SKM-1 treated with dmso at 0.1 percent for 144 hours (cell line): ENCODE results near the gene GTF3C1.
"Not testable (repeated sequence)": the region's sequence is repeated elsewhere in the genome, so short reads cannot be mapped to it uniquely, and the experiment has no call there.

Experiments
- DNase-seq: peaks from one replicate; lab custom pipeline; 2025; ENCODE audit not compliant: unreplicated experiment; lab: John Stamatoyannopoulos, UW

Gene GTF3C1

DNA sequence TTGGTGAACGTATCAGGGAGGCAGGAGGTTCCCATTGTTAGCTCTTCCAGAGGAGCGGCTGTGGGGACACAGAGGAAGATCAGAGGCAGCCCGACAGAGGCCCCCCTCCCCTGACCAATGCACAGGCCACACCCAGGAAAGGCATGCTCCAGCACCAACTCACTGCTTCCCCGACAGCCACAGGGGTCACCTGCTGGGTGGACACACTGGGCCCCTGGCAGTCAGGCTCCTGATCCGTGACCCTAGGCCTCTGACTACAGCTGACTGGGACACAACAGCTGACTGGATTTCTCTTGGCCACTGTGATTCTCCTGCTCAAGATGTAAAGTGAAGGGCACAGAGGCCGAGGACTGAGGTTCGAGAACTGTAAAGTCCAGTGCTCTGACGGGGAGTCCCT is 84.2 kb downstream of the GTF3C1 start:
- DNase-seq = no peak

DNA sequence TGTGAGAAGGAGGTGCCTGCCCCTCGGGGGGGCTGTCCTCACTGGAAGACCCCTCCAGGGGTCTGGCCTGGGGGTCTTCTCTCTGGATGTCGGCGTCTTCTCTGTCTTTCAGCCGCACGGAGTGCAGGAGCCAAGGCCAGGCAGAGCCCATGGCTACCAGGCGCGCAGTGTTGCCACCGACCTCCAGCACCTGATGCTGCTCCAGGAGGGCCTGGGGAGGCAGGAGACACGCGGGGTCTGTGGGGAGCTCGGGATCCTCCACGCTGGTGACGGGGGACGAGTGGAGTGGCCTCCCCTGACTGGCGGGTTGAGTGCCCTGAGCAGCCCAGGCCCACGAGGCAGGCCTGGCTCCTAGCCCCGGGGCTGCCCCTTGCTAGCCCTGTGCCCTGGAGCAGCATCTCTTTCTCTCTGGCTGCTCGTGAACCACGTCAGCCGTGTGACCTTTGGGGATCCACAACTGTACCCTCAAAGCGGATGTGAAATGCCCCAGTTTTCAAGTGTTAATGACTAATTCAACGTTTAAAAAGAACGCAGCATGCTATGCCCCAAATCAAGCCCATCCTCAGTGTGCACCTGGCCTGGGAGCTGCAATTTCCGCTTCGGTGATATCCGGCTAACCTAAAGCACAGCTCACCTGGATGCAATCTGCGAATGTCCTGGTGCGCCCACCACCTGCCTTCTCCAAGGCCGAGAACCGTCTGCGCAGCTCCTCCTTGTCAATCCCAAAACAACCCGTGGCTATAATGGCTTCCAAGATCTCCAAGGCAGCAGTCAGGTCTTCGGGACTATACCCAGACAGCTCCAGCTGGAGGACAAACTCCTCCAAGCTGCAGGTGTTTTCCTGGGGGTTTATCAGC is 84.9 kb downstream of the GTF3C1 start:
- no peak for DNase-seq

DNA sequence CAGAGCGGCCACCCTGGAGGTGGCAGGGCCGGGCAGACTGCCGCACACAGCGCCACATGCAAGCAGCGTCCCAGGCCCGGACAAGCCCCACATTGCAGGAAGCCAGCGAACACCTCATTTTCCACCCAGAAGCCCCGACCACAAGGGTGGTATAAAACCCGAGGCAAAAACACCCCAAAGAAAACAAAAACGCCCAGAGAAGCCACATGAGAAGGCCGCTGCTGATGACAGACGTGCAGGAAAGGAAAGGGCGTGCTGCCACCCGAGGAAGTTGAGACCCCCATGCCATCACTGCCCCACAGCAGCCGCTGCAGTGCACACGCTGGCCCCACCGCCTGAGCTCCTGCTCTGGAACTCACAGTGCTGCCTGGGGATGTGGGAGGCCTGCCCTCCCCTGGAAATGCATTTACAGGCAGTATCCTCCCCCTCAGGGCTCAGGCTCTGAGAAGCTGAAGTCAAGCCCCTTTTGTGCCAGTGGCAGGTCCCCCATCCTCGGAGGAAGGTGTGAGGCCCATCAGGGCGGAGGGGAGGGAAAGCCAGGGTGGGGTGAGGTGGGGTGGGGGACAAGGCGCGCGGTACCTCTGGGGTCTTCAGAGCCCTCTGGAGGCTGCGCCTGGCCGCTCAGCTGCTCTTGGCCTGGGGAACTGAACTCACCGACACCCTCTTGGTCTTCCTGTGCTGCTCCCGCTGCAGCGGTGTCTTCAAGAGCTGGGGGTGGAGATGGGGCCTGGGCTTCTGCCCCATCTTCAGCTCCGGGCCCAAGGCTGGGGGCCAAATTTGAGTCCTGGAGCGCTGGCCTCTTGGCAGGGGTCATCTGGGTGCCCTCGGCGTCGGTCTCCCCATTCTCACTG is 85.7 kb downstream of the GTF3C1 start:
- no peak for DNase-seq

DNA sequence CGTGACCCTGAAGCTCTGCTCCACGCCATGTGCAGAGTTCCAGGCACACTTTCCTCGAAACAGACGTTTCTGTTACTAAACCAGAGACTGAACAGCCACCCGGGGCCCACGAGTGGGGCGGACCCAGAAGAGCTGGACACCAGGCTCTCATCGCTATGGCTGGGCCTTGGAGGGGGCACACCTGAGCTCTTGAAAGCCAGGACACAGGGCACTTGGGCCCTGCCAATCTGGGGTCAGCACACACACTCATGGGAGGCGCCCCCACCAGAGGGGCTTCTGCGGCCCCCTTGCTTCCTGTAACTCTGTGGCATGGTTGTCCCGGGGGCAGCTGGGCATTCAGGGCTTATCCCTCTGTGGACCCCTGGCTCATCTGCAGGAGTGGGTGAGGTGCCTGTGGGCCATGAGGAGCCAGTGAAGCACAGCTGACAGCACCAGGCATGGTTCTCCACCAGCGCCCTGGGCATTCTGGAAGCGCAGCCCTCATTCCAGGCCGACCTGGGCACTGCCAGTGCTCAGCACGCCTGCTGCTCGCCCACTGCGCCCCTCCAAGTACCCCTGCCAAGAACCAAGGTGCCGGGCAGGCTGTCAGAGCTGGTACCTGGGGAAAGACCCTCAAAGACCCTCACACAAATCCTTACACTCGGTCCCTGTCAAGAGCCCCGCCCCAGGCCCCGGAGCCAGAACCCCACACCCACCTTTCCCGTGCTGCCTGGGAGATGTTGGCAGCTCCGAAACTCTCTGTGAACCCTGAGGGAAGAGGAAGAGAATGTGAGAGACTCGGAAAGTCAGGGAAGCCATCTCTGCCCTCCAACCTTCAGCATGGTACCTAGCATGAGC is 86.6 kb downstream of the GTF3C1 start:
- no peak for DNase-seq

DNA sequence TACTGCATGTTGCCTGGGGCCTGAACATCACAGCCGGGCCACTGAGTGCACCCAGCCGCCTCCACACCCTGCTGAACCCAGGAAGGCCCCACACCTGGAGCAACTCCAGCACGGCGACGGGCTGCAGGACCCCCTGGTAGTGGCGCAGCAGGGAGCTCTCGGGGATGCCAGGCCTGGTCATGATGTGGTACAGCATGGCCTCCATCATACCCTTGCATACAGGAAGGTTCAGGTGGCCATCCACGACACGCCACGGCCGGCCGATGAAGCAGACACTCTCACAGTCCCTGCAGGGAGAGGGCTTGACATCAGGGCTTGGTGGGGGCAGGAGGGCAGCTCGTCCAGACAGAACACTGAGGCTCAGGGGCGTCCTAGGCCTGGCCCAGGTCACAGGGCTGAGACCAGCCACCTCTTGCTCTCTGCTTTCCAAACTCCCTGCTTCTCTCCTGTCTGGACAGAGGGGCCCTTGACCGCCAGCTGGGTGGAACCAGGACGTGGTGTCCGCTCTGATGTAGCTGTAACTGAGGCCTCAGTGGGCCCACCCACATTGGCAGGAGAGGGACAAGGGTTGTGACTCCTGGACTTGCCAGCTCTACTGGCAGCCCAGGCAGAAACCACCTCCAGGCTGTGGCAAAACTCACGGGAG is 87.4 kb downstream of the GTF3C1 start:
- no peak for DNase-seq

DNA sequence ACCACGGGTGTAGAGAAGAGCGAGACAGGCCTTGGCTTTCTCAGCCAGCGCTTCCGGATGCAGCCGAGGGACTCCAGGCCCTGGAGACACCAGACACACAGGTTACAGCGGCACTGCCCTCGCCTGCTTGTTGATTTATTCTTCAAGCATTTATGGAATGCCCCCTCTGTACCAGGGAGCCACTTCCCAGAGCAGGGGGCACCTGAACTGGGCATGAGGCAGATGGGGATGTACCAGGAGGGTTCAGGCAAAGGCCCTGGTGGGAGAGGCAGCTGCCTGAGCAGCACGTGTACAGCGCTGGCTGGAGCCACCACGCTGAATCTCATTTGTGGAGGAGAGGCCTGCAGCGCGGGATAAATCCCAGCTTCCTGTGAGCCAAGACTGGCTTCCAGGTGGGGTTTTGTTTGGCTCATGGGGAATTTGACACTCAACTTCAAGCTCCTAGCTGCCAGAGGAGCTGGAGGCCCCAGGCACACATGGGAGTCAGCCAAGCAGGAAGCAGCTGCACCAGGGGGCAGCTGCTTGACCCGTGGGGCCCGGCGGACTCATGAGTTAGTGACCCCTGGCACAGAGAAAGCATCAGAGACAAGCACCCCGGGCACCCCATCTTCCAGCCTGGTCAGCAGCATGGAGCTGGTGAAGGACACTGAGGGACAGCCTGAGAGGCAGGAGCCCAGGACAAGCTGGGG is 88.1 kb downstream of the GTF3C1 start:
- no peak for DNase-seq

DNA sequence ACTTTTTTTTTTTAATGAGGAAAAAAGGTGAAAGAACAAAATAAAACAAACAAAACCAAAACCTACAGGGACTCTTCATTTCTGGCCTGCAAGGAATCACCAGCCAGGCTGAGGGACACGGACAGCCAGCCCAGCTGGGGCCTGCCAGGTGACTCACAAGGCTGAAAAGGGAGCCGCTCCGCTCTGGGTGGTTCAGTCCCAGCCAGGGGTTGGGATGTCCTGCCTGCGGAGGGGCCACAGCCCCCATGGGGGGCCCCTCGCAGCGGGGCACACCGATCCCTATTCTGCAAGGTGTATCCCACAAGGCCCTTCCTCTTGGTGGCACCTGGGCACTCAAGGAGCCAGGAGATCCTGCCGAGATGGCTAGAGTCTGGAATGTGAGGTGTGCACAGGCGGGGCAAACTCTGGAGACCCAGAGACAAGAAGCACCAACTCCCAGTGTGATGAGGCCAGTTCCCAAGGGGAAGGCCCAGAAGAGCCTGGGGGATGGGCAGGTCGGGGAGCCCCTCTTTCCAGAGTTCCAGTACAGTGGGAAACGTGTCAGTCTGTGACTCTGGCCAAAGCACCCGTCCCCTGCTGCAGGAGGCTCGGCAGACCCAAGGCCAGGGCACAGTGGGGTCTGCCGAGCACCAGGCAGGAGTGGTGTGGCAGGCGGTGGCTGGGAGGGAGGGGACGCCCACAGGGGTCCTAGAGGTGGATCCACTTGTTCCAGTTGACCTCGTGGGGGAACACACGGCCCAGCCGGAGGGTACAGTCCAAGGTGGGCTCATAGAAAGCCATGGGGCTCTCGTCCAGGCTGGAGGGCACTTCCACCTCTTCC is 88.8 kb downstream of the GTF3C1 start:
- no peak for DNase-seq

DNA sequence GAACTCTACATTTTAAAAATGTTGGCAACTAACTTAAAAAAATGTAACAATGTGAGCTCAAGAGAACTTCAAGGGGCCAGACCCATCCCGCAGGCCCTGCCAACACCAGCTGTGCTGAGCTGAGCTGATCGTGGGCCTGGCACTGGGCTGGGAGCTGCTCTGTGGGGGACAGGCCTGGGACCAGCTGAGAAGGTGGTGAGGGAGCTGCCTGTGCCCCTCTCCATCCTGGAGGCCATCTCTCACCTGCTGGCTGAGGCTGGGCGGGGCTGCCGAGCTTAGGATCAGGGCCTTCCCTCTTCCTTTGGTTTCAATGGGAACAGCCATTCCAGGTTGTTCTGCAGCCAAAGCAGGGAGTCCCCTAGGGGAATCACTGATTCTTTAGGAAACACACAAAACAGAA is 89.5 kb downstream of the GTF3C1 start:
- DNase-seq = no peak

DNA sequence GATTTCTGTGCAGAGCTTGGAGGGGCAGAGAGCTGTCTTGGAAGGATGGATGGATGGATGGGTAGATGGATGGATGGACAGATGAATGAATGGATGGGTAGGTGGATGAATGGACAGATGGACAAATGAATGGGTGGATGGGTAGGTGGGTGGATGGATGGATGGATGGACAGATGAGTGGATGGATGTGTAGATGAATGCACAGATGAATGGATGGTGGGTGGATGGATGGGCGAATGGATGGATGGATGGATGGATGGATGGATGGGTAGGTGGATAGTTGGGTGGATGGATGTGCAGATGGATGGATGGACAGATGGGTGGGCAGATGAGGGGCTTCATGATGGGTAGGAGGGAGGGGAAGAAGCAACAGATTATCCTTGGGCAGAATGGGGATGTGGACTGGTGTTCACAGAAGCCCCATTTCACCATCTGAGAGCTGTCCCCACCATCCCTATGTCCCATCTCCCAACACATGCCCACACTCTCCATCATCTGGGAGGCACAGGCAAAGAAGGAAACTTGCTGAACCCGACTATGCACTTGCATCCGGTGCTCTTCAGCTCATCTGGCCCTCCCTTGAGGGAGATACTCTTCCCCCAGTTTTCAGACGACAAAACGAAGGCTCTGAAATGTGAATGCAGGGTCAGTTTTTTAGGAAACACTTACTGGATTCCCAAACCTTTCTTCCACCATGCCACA is 90.6 kb downstream of the GTF3C1 start:
- no peak for DNase-seq

DNA sequence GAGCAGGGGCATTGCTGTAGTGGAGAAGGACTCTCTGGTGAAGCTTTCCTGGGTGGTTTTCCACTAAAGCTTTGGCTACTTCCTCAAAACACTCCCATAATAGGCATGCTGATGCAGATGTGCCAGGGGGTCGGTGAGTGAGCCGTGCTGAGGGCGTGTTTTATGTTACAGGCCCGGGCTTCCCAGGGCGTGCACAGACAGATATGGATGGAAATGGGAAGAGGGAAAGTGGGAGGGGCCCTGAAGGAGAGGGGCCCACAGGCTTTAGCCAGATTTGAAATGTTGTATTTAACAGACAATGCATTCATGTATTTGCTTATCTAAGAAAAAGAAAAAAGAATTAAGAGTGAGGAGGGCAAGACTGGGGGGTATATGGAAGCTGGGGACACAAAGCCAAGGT is 91.5 kb downstream of the GTF3C1 start:
- no peak for DNase-seq

DNA sequence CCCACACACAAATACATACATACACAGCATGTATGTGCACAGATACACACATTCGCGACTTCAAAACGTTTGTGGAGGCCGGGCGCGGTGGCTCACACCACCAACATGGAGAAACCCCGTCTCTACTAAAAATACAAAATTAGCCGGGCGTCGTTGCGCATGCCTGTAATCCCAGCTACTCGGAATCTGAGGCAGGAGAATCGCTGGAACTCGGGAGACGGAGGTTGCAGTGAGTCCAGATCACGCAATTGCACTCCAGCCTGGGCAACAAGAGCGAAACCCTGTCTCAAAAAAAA is 92.2 kb downstream of the GTF3C1 start:
- not testable (repeated sequence) for DNase-seq

DNA sequence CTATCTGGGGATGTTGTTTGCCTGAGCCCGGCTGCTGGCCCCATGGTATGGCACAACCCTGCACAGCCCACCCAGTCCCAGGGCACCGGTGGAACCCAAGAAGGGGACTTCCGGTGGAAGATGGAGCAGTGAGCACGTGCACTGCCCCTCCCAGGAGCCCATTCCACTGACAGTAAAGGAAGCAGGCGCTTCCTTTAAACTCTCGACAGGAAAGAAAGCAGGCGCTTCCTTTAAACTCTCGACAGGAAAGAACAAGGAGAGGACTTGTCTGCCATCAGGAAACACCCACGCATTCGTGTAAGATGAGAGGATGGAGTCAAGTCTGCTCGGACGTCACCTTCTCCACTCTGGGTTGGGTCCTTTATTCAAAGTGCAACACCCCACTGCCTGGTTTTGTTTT is 94.0 kb downstream of the GTF3C1 start:
- DNase-seq = no peak

DNA sequence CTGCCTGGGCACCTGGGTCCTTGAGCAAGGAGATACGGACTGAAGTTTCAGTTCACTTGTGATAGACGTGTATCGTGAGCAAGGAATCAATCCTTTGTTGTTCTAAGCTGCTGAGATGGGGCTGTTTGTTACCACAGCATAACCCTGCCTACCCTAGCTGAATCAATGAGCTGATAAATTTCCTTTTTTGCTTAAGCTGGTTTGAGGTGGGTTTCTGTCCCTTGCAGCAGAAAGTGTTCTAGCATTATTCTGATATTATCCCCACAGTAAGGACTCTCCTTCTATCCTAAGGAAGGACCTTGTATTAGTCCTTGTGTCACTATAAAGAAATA is 96.3 kb downstream of the GTF3C1 start:
- DNase-seq = no peak

DNA sequence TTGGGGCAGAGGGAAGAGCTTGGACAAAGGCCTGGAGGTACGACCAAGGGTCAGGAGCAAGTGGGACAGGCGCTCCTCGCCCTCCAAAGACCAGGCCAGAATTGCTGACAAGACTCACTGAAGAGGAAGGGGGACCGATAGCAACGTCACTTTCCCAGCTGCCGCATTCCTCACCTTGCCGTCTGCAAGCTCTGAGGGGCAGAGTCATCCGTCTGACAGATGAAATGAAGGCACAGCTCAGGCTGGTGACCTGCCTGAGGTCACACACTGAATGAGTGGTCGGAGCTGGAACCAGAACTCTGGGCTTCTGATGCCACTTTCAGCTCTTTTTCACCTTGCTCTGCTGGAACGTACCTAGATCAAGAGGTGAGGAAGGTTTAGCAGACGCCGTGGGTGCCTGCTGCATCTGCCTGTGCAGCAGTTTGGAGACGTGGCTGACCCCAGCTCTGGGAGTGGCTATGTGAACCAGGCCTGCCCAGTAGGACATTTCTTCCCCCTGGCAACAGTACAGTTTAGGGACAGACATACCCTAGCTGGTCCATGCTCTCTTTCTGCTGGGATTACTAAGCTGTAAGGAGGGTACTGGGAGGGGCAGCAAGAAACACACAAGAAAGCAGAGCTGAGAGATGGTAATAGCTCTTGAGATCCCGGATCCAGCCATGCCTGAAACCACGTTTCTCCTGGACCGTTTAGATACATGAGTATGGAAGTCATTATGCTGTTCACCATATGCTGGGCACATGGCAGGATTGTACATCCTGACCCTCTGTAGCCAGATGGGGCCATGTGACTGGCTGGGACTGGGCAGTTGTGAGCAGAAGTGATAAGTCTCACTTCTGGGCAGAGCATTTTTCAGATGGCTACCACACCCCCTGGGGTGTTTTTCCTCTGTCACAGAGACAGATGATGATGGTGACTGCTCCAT is 96.9 kb downstream of the GTF3C1 start:
- DNase-seq = no peak

DNA sequence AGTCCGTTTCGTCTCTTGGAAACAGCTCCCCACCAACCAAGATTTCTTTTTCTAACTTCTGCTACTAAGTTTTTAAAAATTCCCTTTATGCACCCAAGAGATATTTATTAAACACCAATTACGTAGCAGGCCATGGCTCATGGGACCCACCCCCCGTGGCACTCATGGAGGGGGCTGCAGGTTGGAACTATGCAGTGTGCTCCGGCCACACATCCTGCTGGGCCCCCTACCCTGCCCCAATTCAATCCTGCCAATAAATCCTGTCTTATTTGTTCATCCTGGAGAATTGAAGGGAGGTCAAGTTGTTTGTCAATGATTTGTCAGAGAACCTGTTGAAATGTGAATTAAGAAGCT is 99.5 kb downstream of the GTF3C1 start:
- DNase-seq = no peak

DNA sequence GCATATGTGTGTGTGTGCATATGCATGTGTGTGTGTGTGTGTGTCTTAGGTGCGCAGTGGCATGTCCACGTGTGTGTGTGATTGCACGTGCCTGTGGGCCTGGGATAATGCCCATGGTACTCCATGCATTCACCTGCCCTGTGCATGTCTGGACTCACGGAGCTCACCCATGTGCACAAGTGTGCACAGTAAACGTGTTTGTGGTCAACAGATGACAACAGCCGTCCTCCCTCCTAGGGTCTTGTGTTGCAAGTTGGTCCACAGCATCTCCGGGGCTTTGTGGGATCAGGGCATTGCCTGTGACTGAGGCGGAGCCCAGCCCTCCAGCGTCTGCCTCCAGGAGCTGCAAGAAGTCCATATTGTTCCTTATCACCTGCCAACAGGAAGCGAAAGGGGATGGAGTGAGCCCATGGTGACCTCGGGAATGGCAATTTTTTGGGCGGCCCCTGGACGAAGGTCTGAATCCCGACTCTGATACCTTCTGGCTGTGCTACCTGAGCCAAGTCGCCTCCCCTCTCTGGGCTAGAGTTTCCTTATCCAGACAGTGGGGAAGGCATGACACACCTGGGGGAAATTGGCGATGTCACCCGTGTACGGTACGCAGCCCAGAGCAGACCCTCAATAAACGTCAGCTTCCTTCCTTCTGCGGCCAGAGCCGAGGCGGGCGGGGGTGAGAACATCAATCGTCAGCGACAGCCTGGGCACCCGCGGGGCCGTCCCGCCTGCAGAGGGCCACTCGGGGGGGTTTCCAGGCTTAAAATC is 100.1 kb downstream of the GTF3C1 start:
- no peak for DNase-seq
